Nephron (organoid): Measurements from ENCODE around the gene DOK5.

Experiments
- H3K27ac Mint-ChIP-seq, 3 experiments: 2 replicates each; pipeline ENCODE4 v1.8.0; 2020; ENCODE audit warnings: mixed read lengths in 3 of 3, mild to moderate bottlenecking in 2 of 3, moderate library complexity in 1 of 3
- H3K27me3 Mint-ChIP-seq: 2 replicates; pipeline ENCODE4 v1.8.0; 2021; ENCODE audit warnings: low read depth, mild to moderate bottlenecking, moderate library complexity, mixed read lengths
- H3K36me3 Mint-ChIP-seq: 2 replicates; pipeline ENCODE4 v1.8.0; 2020; ENCODE audit warnings: low read depth, mixed read lengths
- H3K4me1 Mint-ChIP-seq: 2 replicates; pipeline ENCODE4 v1.8.0; 2020; ENCODE audit warnings: mixed read lengths
- H3K4me3 Mint-ChIP-seq, 3 experiments: 2 replicates each; pipeline ENCODE4 v1.8.0; 2020; ENCODE audit warnings: mild to moderate bottlenecking in 3 of 3, mixed read lengths in 3 of 3, moderate library complexity in 2 of 3
- H3K9me3 Mint-ChIP-seq: 2 replicates; pipeline ENCODE4 v1.8.0; 2020; ENCODE audit warnings: mixed read lengths
- CTCF ChIP-seq, 3 experiments: fragments of 200-600 bp; sonication (generic); IDR thresholded peaks; one replicate each; pipeline ENCODE4 v1.5.0; 2021; ENCODE audit warnings: antibody characterized with exemption in 3 of 3; ENCODE audit not compliant: unreplicated experiment in 3 of 3

DOK5 gene

DNA sequence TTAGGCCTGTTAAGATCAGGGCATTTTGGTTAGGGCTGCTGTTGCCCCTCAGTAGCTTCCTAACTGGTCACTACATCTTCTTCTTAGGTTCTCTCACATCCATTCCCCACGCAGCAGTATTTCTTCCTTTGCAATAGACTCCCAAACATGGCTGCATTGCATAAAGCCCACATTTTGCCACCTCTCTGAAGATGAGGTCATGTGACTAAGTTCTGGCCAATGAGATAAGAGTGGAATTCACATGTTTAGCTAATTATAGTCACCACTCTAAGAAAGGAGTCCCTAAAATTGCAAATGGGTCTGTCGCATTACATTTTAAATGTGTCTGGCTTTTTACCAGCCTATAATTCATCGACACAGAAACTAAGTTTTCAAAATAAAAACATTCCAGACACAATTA is 9.3 kb upstream of the DOK5 start:
- no peak for TF ChIP-seq CTCF (IDR thresholded peaks at IDR 0.05; ENCODE audit: unreplicated experiment in 3 of 3)
- H3K27ac Mint-ChIP-seq = no peak overlapping the region

GRCh38 chr20:54467622-54468021 is 7.8 kb upstream of the DOK5 start:
- TF ChIP-seq CTCF (IDR thresholded peaks at IDR 0.05; ENCODE audit: unreplicated experiment in 3 of 3) = no peak
- peaks cover 5% of the 10 kb centered on the region for H3K4me1 Mint-ChIP-seq
- no peaks in the 10 kb centered on the region for H3K9me3 Mint-ChIP-seq
- peaks cover 8% of the 10 kb centered on the region for H3K27me3 Mint-ChIP-seq
- no peaks in the 10 kb centered on the region for H3K36me3 Mint-ChIP-seq
- no peak overlapping the region for H3K27ac Mint-ChIP-seq
- no peak overlapping the region for H3K4me3 Mint-ChIP-seq

More for the DNA sequence above, 9.3 kb upstream of the DOK5 start:
- H3K27me3 Mint-ChIP-seq = peaks cover 8% of the 10 kb centered on the region
- no peaks in the 10 kb centered on the region for H3K9me3 Mint-ChIP-seq
- H3K4me3 Mint-ChIP-seq = no peak overlapping the region
- no peaks in the 10 kb centered on the region for H3K36me3 Mint-ChIP-seq
- peaks cover 5% of the 10 kb centered on the region for H3K4me1 Mint-ChIP-seq

DNA sequence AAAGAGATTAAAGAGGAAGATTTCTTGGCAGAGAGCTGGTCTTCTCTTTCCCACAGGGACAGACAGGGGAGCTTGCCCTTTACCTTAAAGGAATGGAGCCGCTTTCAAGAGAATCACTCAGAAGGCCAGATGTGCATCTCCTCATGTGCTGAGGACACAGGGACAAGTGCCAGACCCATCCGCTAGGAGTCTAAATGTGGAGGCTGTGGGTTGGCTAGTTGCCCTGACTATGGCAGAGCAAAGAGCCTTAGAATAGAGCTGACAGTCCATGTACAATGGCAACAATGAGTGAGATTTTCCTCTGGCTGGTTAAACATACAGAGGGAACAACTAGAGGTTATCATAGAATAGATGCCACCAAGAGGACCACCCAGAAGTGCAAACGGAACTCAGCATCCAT is 7.3 kb upstream of the DOK5 start:
- H3K9me3 Mint-ChIP-seq = no peaks in the 10 kb centered on the region
- TF ChIP-seq CTCF (IDR thresholded peaks at IDR 0.05; ENCODE audit: unreplicated experiment in 3 of 3) = no peak
- H3K36me3 Mint-ChIP-seq = no peaks in the 10 kb centered on the region
- H3K4me3 Mint-ChIP-seq = no peak overlapping the region
- H3K4me1 Mint-ChIP-seq = peaks cover 5% of the 10 kb centered on the region
- H3K27ac Mint-ChIP-seq = no peak overlapping the region
- H3K27me3 Mint-ChIP-seq = peaks cover 8% of the 10 kb centered on the region

DNA sequence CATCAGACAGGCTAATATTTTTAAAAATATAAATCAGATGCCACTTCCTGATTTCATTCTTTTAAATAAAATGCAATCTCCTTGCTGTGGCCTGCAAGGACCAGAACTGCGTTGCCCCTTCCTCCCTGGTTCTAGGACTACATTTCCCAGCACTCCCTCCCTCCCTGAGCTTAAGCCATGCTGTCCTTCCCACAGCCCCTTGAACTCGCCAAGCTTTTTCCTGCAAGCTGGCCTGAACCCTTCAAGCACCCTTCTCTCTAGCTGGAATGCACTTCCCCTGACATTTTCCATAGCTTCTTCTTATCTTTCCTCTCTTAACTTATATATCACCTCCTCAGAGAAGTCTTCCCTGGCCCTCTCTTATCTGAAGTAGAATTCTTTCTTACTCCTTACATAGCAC is 6.1 kb upstream of the DOK5 start:
- peaks cover 5% of the 10 kb centered on the region for H3K4me1 Mint-ChIP-seq
- no peak for TF ChIP-seq CTCF (IDR thresholded peaks at IDR 0.05; ENCODE audit: unreplicated experiment in 3 of 3)
- no peak overlapping the region for H3K4me3 Mint-ChIP-seq

DNA sequence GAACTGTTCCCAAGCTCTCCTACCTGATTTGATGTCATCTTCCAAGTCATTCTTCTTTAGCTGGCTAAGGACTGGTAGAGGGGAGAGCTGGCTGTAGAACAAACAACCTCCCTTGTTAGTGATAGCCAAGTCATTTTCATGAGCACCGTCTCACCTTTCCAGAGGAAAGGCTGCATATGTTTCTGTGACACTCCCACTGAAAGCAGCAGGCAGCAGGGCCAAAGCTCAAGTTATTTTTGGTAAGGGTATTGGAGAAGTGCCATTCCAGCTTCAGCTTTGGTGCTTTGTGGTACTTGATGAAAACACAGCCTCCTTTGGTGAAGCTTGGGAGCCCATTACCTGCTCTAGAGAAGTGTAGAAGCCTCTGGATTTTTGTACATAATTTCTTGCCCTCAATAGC is 5.4 kb upstream of the DOK5 start:
- no peak for TF ChIP-seq CTCF (IDR thresholded peaks at IDR 0.05; ENCODE audit: unreplicated experiment in 3 of 3)
- no peaks in the 10 kb centered on the region for H3K36me3 Mint-ChIP-seq
- no peaks in the 10 kb centered on the region for H3K9me3 Mint-ChIP-seq
- H3K27me3 Mint-ChIP-seq = peaks cover 8% of the 10 kb centered on the region
- no peak overlapping the region for H3K4me3 Mint-ChIP-seq
- H3K4me1 Mint-ChIP-seq = peaks cover 5% of the 10 kb centered on the region
- no peak overlapping the region for H3K27ac Mint-ChIP-seq

More for the DNA sequence above, 6.1 kb upstream of the DOK5 start:
- Mint-ChIP-seq H3K27me3 (peaks cover 8% of the 10 kb centered on the region), H3K36me3 (no peaks in the 10 kb centered on the region), H3K27ac (no peak overlapping the region), H3K9me3 (no peaks in the 10 kb centered on the region)

DNA sequence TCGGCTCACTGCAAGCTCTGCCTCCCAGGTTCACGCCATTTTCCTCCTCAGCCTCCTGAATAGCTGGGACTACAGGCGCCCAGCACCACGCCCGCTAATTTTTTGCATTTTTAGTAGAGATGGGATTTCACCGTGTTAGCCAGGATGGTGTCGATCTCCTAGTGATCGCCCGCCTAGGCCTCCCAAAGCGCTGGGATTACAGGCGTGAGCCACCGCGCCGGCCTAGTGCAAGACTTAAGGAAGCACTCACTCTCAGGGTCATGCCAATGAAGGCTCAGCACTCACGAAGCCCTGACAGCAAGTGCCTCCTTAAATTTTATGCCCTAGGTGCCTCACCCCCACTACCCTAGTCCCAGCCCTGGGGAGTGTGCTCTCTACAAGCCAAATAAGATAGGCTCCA is 4.7 kb upstream of the DOK5 start:
- TF ChIP-seq CTCF (IDR thresholded peaks at IDR 0.05; ENCODE audit: unreplicated experiment in 3 of 3) = no peak
- Mint-ChIP-seq H3K4me3 (no peak overlapping the region), H3K27ac (no peak overlapping the region), H3K4me1 (peaks cover 5% of the 10 kb centered on the region), H3K9me3 (no peaks in the 10 kb centered on the region), H3K27me3 (peaks cover 8% of the 10 kb centered on the region), H3K36me3 (no peaks in the 10 kb centered on the region)
